Endothelial cell of hepatic sinusoid (primary cell): ENCODE results near the gene STAMBPL1.

Experiments used
- in situ Hi-C: cut with HindIII; loops from 2 replicates; pipeline ENCODE4 v1.10.0; 2017; ENCODE audit warnings: low sequenced_read_pairs

STAMBPL1 gene

GRCh38 chr10:88943778-88944177 lies 63.7 kb downstream of the STAMBPL1 start:
- in situ Hi-C loops, result loop anchor here (5.0 kb wide), 1 partner anchor 54 kb away; no protein-coding TSS in a partner anchor

DNA sequence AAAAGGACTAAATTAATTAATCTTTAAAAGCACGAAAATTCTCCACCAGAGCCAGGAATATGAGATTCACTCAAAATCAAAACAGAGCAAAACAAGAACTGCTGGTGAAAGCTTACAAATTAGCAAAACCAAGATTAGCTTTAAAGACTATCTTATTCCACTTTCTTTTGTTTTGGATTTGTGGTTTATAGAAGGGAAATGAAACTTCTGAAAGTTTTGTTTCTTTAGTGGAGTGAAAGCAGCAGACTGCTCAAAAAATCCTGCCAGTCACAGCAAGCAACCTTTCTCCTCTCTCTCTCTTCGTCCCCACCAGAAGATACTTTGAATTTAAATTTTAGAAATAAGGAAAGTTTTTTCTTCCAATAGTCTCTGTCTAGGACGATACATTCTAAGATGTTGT lies 64.8 kb downstream of the STAMBPL1 start:
- in situ Hi-C loops, result loop anchor here (5.0 kb wide), 1 partner anchor 52 kb away; no protein-coding TSS in a partner anchor

DNA sequence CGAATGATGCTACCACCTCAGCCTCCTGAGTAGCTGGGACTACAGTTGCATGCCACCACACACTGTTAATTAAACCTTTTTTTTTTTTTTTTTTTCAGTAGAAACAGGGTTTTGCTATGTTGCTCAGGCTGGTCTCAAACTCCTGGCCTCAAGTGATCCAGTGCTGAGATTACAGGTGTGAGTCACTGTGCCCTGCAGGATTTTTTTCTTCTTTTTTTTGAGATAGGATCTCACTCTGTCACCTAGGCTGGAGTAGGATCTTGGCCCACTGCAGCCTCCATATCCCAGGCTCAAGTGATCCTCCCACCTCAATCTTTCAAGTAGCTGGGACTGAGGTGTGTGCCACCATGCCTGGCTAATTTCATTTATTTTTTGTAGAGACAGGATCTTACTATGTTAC lies 66.2 kb downstream of the STAMBPL1 start:
- in situ Hi-C loops, result no loop called here

- in situ Hi-C loops, result no loop called here
Observed at GRCh38 chr10:88946965-88947590, 67.0 kb downstream of the STAMBPL1 start.

DNA sequence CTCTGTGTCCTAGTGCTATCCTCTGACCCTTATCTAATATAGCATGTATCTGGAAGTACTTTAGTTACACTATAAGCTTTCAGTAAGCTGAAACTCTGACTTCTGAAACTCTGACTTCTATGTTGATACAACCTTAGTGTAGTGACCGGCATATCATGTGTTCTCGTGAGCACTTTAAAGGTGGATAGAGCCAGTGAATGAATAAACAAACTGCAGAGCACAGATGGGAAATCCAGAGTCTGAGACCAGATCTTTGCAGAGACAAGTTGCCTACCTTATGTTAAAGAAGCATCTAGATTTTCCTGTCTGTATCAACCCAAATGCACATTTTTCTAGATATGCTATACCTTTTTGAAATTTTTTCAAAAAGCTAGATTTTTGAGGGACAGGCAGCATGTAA lies 69.0 kb downstream of the STAMBPL1 start:
- in situ Hi-C loops, result no loop called here

- in situ Hi-C loops, result no loop called here
Observed at GRCh38 chr10:88949912-88950837, 70.1 kb downstream of the STAMBPL1 start.

GRCh38 chr10:88952647-88953111 lies 72.6 kb downstream of the STAMBPL1 start, which contains the start of gene ACTA2:
TSS of gene ACTA2 (minus strand) at chr10:88952773. CDS start at chr10:88948930, 3,843 bp downstream.
- in situ Hi-C loops, result no loop called here

- in situ Hi-C loops, result no loop called here
Observed at GRCh38 chr10:88953662-88954061, 73.6 kb downstream of the STAMBPL1 start.

DNA sequence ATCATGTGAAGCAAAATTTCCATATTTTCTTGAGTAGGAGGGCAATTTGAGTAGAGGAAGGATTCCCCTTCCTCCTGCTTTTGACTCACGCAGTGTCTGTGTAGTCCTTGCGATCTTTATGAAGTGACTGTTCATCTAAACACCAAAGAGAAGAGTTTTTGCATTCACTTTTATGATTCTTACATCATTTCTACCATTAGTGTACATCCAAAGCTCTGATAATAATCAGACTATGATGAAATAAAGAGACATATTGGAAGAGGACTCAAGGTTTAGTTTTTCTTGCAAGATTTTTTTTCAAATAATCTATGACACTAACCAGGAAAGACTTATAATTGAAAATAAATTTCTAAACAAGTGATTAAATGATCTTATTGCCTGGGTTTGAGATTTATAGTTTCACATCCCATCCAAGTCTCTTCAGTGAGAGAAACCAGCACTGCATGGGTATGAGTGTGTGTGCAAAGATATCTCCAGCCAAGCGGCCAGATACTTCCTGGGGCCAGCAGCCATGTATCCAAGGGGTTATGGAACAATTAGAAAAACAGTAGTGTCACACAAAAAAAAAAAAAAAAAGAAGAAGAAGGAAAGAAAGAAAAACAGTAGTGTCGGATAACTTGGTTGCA lies 74.5 kb downstream of the STAMBPL1 start:
- in situ Hi-C loops, result no loop called here

- in situ Hi-C loops, result no loop called here
Observed at GRCh38 chr10:88957381-88957780, 77.3 kb downstream of the STAMBPL1 start.

GRCh38 chr10:88958721-88959120 lies 78.7 kb downstream of the STAMBPL1 start:
- in situ Hi-C loops, result no loop called here

GRCh38 chr10:88960802-88961201 lies 80.8 kb downstream of the STAMBPL1 start:
- in situ Hi-C loops, result no loop called here

GRCh38 chr10:88961266-88961665 lies 81.2 kb downstream of the STAMBPL1 start:
- in situ Hi-C loops, result no loop called here

GRCh38 chr10:88962336-88962735 lies 82.3 kb downstream of the STAMBPL1 start:
- in situ Hi-C loops, result no loop called here

GRCh38 chr10:88963318-88963717 lies 83.3 kb downstream of the STAMBPL1 start:
- in situ Hi-C loops, result no loop called here

GRCh38 chr10:88964360-88964759 lies 84.3 kb downstream of the STAMBPL1 start:
- in situ Hi-C loops, result no loop called here

DNA sequence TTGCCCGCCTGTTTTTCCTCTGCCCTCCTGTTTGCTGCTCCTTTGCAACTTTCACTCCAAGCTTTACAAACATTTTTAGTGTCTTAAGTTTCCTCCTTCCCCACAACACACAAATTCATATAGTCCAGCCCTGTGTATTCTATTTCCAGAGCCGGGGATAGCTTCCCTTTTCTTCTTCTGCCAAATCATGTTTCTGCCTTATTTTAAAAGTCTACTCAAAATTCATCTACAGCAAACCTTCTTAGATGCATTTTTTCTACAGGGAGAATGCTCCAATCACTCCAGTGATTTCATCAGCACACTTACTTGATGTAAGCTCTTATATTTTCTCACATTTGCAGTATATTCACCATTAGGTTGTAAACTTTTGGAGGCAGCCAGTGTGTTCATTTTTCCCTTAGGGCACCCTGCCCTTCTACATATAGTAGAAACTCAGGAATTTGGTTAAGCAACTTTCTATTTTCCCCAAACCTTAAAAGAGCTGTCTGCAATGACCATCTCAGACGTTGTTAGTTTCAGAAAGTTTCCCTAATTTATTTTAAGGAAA lies 84.9 kb downstream of the STAMBPL1 start:
- in situ Hi-C loops, result no loop called here

- in situ Hi-C loops, result no loop called here
Observed at GRCh38 chr10:88966797-88967196, 86.8 kb downstream of the STAMBPL1 start.

DNA sequence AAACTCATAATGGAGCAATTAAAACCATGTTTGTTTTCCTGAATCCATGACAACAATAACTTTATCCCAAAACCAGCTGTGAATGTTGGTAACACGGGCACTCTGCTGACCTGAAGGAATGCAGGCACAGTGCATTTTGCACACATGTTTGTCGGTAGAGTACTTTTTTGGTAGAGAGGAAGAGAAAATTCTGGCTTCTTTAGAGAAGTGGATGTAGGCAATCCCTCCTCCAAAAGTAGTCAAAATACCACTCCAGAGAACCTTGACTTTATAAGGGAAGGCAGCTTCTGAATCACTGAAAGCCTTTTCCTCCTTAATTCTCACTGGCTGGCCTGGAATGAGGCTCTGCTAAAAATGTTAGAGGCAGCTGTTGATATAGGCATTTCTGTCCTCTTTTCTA lies 88.3 kb downstream of the STAMBPL1 start:
- in situ Hi-C loops, result no loop called here

DNA sequence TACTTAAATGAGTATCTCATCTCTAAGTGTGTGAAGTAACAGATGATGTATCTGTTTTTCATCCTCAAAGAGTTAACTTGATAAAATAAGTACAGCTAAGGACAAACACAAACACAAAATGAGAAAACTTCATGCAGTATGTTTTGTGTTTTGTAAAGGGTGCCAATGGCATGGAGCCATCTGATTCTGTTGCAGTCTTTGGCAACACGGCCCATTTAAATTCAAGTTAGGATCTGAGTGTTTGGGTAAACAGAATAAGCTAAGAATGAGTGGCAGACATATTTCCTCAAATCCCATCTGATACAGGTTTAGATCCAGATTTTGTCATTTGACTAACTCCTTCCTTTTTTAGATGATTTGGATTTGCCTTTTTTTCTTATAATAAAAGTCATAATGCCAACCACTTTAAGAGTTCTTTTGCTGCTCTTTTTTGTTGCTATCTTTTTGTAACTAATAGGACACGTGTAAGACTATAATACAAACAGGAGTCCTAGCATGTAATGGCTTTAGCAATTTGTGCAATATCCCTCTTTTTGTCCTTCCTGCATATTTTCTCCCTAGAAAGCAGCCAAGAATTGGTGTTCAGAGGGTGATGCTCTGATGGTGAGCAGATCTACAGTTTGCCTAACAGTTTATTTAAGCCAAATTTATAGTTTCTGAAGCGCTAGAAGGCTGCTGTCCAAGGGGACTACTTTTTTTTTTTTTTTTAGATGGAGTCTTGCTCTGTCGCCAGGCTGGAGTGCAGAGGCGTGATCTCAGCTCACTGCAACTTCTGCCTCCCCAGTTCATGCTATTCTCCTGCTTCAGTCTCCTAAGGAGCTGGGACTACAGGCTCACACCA lies 91.4 kb downstream of the STAMBPL1 start:
- in situ Hi-C loops, result no loop called here
